Sigmoid colon (tissue), 3 donors: ENCODE measurements around the gene PLXNA1.

Experiments used
- CTCF ChIP-seq, 4 experiments: fragments of 450-650 bp in 3 of 4; fragments of 200-600 bp in 1 of 4; IDR thresholded peaks; one replicate each; pipeline ENCODE4 v1.5.1; 2016 to 2019; ENCODE audit warnings: antibody characterized with exemption in 4 of 4, mild to moderate bottlenecking in 3 of 4, moderate library complexity in 2 of 4
- POLR2A ChIP-seq, 2 donors: fragments of 450-650 bp; IDR thresholded peaks; one replicate each; pipeline ENCODE4 v1.6.1; 2016; ENCODE audit warnings: antibody characterized with exemption in 2 of 2, mild to moderate bottlenecking in 2 of 2, moderate library complexity in 2 of 2

- no peak for TF ChIP-seq CTCF (IDR thresholded peaks at IDR 0.05)
- TF ChIP-seq POLR2A (IDR thresholded peaks at IDR 0.05), result no peak
Measured at GRCh38 chr3:126989316-126990023, 6.6 kb downstream of the PLXNA1 start.
